PFSK-1 (cell line): ENCODE data around the gene SPTBN1.

Experiments
- FOXP2 ChIP-seq: optimal IDR thresholded peaks from 2 replicates; pipeline ENCODE3; 2011; ENCODE audit warnings: borderline replicate concordance, control low read depth, inconsistent platforms; ENCODE audit not compliant: insufficient read depth; ENCODE audit errors: extremely low read length, extremely low read depth
- POLR2AphosphoS5 ChIP-seq: IDR thresholded peaks from 2 replicates; pipeline ENCODE4 v1.6.1; 2012; ENCODE audit warnings: low read depth, mild to moderate bottlenecking, control low read depth, low read length, moderate library complexity
- SIN3A ChIP-seq: IDR thresholded peaks from 2 replicates; pipeline ENCODE4 v1.6.1; 2012; ENCODE audit warnings: mild to moderate bottlenecking, low read length, moderate library complexity, borderline replicate concordance; ENCODE audit not compliant: insufficient read depth
- TAF1 ChIP-seq: IDR thresholded peaks from 2 replicates; pipeline ENCODE4 v1.6.1; 2012; ENCODE audit warnings: low read length, control low read depth, borderline replicate concordance; ENCODE audit not compliant: insufficient read depth
- TF ChIP-seq, protein P1 (sequence below), 2 experiments: IDR thresholded peaks; 2 replicates each; pipeline versions ENCODE4 v1.6.1 to v1.8.0; 2011 to 2012; ENCODE audit warnings: low read depth in 2 of 2, low read length in 2 of 2, control low read depth in 1 of 2, inconsistent platforms in 1 of 2, mild to moderate bottlenecking in 1 of 2, moderate library complexity in 1 of 2; ENCODE audit not compliant: insufficient read depth in 1 of 2

Gene SPTBN1

DNA sequence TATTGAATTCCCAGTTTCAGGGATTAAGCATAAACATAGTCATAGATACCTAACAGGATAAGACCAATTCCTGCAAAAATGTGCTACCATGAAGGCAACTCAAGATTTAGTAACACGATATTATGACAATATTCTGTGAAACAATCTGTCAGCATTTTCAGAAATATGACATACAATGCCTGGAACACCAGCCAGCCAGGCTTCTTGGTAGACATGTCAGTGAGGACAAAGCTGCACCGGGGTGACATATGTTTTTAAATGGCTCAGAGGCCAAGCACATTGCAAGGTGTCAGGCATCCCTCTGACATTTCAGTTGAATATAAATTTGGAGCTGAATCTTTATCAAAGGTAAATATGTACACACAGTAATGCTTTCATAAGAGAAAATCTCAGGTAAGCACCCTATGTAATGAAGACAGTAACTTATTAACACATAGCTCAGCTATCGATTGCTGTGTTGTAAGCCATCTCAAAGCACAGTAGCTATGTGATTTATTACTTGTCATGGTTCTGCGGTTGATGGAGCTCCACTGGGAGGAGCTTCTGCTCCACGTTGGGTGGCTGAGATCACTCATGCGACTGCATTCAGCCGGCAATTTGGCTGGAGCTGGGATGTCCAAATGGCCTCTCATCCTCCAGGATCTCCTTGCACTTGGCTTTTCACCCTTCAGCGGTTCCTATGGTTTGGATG, 235.5 kb downstream of the SPTBN1 start:
- TF ChIP-seq FOXP2, result no peak

DNA sequence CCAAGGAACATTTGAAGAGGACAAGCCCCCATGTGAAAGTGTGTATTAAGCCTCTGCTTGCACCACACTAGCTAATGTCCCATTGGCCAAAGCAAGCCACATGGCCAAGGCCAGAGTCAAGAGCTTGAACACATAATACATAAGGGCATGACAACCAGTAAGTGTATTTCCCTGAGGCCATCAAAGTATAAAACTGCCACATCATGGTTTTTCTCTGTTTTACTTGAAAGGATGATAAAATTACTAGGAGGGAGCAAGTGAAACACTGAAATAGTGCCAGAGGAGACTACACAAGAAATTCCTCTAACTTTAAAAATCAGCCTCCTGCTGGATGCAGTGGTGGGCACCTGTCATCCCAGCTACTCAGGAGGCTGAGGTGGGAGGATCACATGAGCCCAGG, 236.4 kb downstream of the SPTBN1 start:
- no peak for TF ChIP-seq FOXP2
- TF ChIP-seq, protein P1, sequence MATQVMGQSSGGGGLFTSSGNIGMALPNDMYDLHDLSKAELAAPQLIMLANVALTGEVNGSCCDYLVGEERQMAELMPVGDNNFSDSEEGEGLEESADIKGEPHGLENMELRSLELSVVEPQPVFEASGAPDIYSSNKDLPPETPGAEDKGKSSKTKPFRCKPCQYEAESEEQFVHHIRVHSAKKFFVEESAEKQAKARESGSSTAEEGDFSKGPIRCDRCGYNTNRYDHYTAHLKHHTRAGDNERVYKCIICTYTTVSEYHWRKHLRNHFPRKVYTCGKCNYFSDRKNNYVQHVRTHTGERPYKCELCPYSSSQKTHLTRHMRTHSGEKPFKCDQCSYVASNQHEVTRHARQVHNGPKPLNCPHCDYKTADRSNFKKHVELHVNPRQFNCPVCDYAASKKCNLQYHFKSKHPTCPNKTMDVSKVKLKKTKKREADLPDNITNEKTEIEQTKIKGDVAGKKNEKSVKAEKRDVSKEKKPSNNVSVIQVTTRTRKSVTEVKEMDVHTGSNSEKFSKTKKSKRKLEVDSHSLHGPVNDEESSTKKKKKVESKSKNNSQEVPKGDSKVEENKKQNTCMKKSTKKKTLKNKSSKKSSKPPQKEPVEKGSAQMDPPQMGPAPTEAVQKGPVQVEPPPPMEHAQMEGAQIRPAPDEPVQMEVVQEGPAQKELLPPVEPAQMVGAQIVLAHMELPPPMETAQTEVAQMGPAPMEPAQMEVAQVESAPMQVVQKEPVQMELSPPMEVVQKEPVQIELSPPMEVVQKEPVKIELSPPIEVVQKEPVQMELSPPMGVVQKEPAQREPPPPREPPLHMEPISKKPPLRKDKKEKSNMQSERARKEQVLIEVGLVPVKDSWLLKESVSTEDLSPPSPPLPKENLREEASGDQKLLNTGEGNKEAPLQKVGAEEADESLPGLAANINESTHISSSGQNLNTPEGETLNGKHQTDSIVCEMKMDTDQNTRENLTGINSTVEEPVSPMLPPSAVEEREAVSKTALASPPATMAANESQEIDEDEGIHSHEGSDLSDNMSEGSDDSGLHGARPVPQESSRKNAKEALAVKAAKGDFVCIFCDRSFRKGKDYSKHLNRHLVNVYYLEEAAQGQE (IDR thresholded peaks at IDR 0.05; ENCODE audit: insufficient read depth in 1 of 2, low read depth in 2 of 2, low read length in 2 of 2), result no peak

- TF ChIP-seq SIN3A (no peak), TAF1 (no peak)
- TF ChIP-seq, protein P1 (IDR thresholded peaks at IDR 0.05; ENCODE audit: insufficient read depth in 1 of 2, low read depth in 2 of 2, low read length in 2 of 2), result no peak
These were observed 239.3 kb downstream of the SPTBN1 start for GRCh38 chr2:54695378-54695777.

GRCh38 chr2:54697934-54698333, 241.8 kb downstream of the SPTBN1 start:
- TF ChIP-seq POLR2AphosphoS5 (no peak), TAF1 (no peak), FOXP2 (no peak)
- TF ChIP-seq, protein P1 (IDR thresholded peaks at IDR 0.05; ENCODE audit: insufficient read depth in 1 of 2, low read depth in 2 of 2, low read length in 2 of 2), result no peak

DNA sequence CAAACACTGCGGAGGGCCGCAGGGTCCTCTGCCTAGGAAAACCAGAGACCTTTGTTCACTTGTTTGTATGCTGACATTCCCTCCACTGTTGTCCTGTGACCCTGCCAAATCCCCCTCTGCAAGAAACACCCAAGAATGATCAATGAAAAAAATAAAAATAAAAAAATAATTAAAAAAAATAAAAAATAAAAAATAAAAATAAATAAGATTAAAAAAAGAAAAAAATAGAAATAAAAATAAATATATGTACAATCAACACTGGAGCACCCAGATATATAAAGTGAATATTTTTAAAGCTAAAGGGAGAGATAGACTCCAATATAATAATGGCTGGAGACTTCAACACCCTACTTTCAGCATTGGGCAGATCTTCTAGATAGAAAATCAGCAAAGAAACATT, 243.5 kb downstream of the SPTBN1 start:
- TF ChIP-seq POLR2AphosphoS5, result no peak
- no peak for TF ChIP-seq SIN3A
- TF ChIP-seq, protein P1 (IDR thresholded peaks at IDR 0.05; ENCODE audit: insufficient read depth in 1 of 2, low read depth in 2 of 2, low read length in 2 of 2), result no peak
- no peak for TF ChIP-seq TAF1
- no peak for TF ChIP-seq FOXP2
